BLaER1 treated with 17β-estradiol and CSF1 and Interleukin-3, amounts not matched to agents 10 nM and 100 nM (cell line): ENCODE measurements around the gene ARMC9.
"Not testable (repeated sequence)": the region's sequence is repeated elsewhere in the genome, so short reads cannot be mapped to it uniquely, and the experiment has no call there.

ENCODE experiments used
- H3K27ac ChIP-seq, 11 experiments: shearing (Covaris generic); formaldehyde crosslinking; 2 replicates each; pipeline ENCODE4 v1.8.1; 2022
- H3K27me3 ChIP-seq, 11 experiments: shearing (Covaris generic); formaldehyde crosslinking; 2 replicates each; pipeline ENCODE4 v1.8.1; 2022
- H3K36me3 ChIP-seq, 11 experiments: shearing (Covaris generic); formaldehyde crosslinking; 2 replicates each; pipeline ENCODE4 v1.8.1; 2022
- H3K4me1 ChIP-seq, 10 experiments: shearing (Covaris generic); formaldehyde crosslinking; 2 replicates each; pipeline ENCODE4 v1.8.1; 2022
- H3K4me2 ChIP-seq, 11 experiments: shearing (Covaris generic); formaldehyde crosslinking; 2 replicates each; pipeline ENCODE4 v1.8.1; 2022
- H3K4me3 ChIP-seq, 10 experiments: shearing (Covaris generic); formaldehyde crosslinking; 2 replicates each; pipeline ENCODE4 v1.8.1; 2022
- H3K9ac ChIP-seq, 11 experiments: shearing (Covaris generic); formaldehyde crosslinking; 2 replicates each; pipeline ENCODE4 v1.8.1; 2022
- H3K9me3 ChIP-seq, 11 experiments: shearing (Covaris generic); formaldehyde crosslinking; replicated peaks in 1 of 11; 2 replicates each; pipeline ENCODE4 v1.8.1; 2022
- H4K20me1 ChIP-seq, 11 experiments: shearing (Covaris generic); formaldehyde crosslinking; 2 replicates each; pipeline ENCODE4 v1.8.1; 2022
- Cebpa-rat ChIP-seq, 11 experiments: shearing (Covaris generic); IDR thresholded peaks; 2 replicates each; pipeline ENCODE4 v1.8.1; 2022

ARMC9 gene

GRCh38 chr2:231342061-231342711, 143.8 kb downstream of the ARMC9 start:
- Histone ChIP-seq H3K27ac (peak overlapping the region in 2 of 11 experiments; percentile 69 to 77; a peak in 4 of 22 replicates), H3K4me2 (peak overlapping the region in 3 of 11 experiments; percentile 36 to 71 (median 71); a peak in 6 of 22 replicates)
- TF ChIP-seq Cebpa-rat (IDR thresholded peaks at IDR 0.05) = no peak

GRCh38 chr2:231343006-231343710, 144.7 kb downstream of the ARMC9 start:
- Histone ChIP-seq H3K4me3 (no peak overlapping the region), H3K9me3 (0 out of 22 replicates have a peak, but pooled peaks cover 0 to 3% (median 0%) of the 10 kb centered on the region in 11 experiments), H3K27ac (peak overlapping the region in 2 of 11 experiments; percentile 69 to 77; a peak in 3 of 22 replicates), H3K4me1 (peaks cover 17 to 71% (median 24%) of the 10 kb centered on the region in 10 experiments), H3K36me3 (no peaks in the 10 kb centered on the region), H3K4me2 (peak overlapping the region in 3 of 11 experiments; percentile 36 to 71 (median 71); a peak in 5 of 22 replicates), H3K27me3 (no peaks in the 10 kb centered on the region), H3K9ac (peak overlapping the region in 2 of 11 experiments; percentile 9 to 56; a peak in 2 of 22 replicates), H4K20me1 (no peaks in the 10 kb centered on the region)
- no peak for TF ChIP-seq Cebpa-rat (IDR thresholded peaks at IDR 0.05)

More at GRCh38 chr2:231342061-231342711, 143.8 kb downstream of the ARMC9 start:
- H3K36me3 ChIP-seq = no peaks in the 10 kb centered on the region
- H3K4me1 ChIP-seq = peaks cover 17 to 61% (median 24%) of the 10 kb centered on the region in 10 experiments
- H3K9ac ChIP-seq = peak overlapping the region in 2 of 11 experiments; percentile 9 to 68; a peak in 2 of 22 replicates
- 0 out of 22 replicates have a peak, but pooled peaks cover 0 to 3% (median 0%) of the 10 kb centered on the region in 11 experiments for H3K9me3 ChIP-seq
- H4K20me1 ChIP-seq = no peaks in the 10 kb centered on the region
- no peaks in the 10 kb centered on the region for H3K27me3 ChIP-seq
- no peak overlapping the region for H3K4me3 ChIP-seq

GRCh38 chr2:231343988-231344387, 145.6 kb downstream of the ARMC9 start:
- Histone ChIP-seq H3K4me2 (peak overlapping the region in 1 of 11 experiments; percentile 84; a peak in 1 of 22 replicates), H3K4me1 (peaks cover 17 to 79% (median 26%) of the 10 kb centered on the region in 10 experiments), H3K9me3 (0 out of 22 replicates have a peak, but pooled peaks cover 0 to 3% (median 0%) of the 10 kb centered on the region in 11 experiments), H3K4me3 (no peak overlapping the region), H3K27ac (no peak overlapping the region), H4K20me1 (no peaks in the 10 kb centered on the region), H3K36me3 (no peaks in the 10 kb centered on the region), H3K27me3 (no peaks in the 10 kb centered on the region), H3K9ac (no peak overlapping the region)
- no peak for TF ChIP-seq Cebpa-rat (IDR thresholded peaks at IDR 0.05)

GRCh38 chr2:231344851-231345250, 146.4 kb downstream of the ARMC9 start:
- peaks cover 17 to 87% (median 26%) of the 10 kb centered on the region in 10 experiments for H3K4me1 ChIP-seq
- H3K27ac ChIP-seq = no peak overlapping the region; a peak in 1 of 22 replicates
- TF ChIP-seq Cebpa-rat (IDR thresholded peaks at IDR 0.05) = no peak
- H3K36me3 ChIP-seq = no peaks in the 10 kb centered on the region
- 0 out of 22 replicates have a peak, but pooled peaks cover 0 to 3% (median 0%) of the 10 kb centered on the region in 11 experiments for H3K9me3 ChIP-seq
- H3K4me3 ChIP-seq = no peak overlapping the region; a peak in 2 of 20 replicates
- H3K4me2 ChIP-seq = peak overlapping the region; percentile 49 to 85 (median 74)
- peak overlapping the region in 1 of 11 experiments; percentile 16; a peak in 1 of 22 replicates for H3K9ac ChIP-seq
- no peaks in the 10 kb centered on the region for H4K20me1 ChIP-seq
- no peaks in the 10 kb centered on the region for H3K27me3 ChIP-seq

- TF ChIP-seq Cebpa-rat (IDR thresholded peaks at IDR 0.05) = no peak
Measured at GRCh38 chr2:231347081-231347480, 148.7 kb downstream of the ARMC9 start.

GRCh38 chr2:231347638-231348037, 149.2 kb downstream of the ARMC9 start:
- TF ChIP-seq Cebpa-rat (IDR thresholded peaks at IDR 0.05) = no peak
- peak overlapping the region in 2 of 11 experiments; percentile 62 to 63; a peak in 1 of 22 replicates for H3K4me2 ChIP-seq
- H3K27ac ChIP-seq = no peak overlapping the region

More at GRCh38 chr2:231347081-231347480, 148.7 kb downstream of the ARMC9 start:
- H3K27ac ChIP-seq = no peak overlapping the region
- H3K4me3 ChIP-seq = no peak overlapping the region
- H3K36me3 ChIP-seq = no peaks in the 10 kb centered on the region
- no peaks in the 10 kb centered on the region for H4K20me1 ChIP-seq
- H3K9ac ChIP-seq = no peak overlapping the region
- H3K4me2 ChIP-seq = peak overlapping the region in 1 of 11 experiments; percentile 37; a peak in 1 of 22 replicates
- H3K27me3 ChIP-seq = no peaks in the 10 kb centered on the region
- H3K4me1 ChIP-seq = peaks cover 17 to 74% (median 26%) of the 10 kb centered on the region in 10 experiments
- 0 out of 22 replicates have a peak, but pooled peaks cover 0 to 3% (median 0%) of the 10 kb centered on the region in 11 experiments for H3K9me3 ChIP-seq

GRCh38 chr2:231348173-231348572, 149.7 kb downstream of the ARMC9 start:
- no peaks in the 10 kb centered on the region for H3K27me3 ChIP-seq
- no peaks in the 10 kb centered on the region for H3K36me3 ChIP-seq
- no peak overlapping the region for H3K27ac ChIP-seq
- peaks cover 14 to 63% (median 25%) of the 10 kb centered on the region in 10 experiments for H3K4me1 ChIP-seq
- peak overlapping the region in 2 of 11 experiments; percentile 62 to 63; a peak in 4 of 22 replicates for H3K4me2 ChIP-seq
- H3K4me3 ChIP-seq = no peak overlapping the region
- H3K9me3 ChIP-seq = 0 out of 22 replicates have a peak, but pooled peaks cover 0 to 3% (median 0%) of the 10 kb centered on the region in 11 experiments
- TF ChIP-seq Cebpa-rat (IDR thresholded peaks at IDR 0.05) = no peak
- H4K20me1 ChIP-seq = no peaks in the 10 kb centered on the region
- H3K9ac ChIP-seq = no peak overlapping the region

More at GRCh38 chr2:231347638-231348037, 149.2 kb downstream of the ARMC9 start:
- Histone ChIP-seq H4K20me1 (no peaks in the 10 kb centered on the region), H3K9me3 (0 out of 22 replicates have a peak, but pooled peaks cover 0 to 3% (median 0%) of the 10 kb centered on the region in 11 experiments), H3K4me3 (no peak overlapping the region), H3K36me3 (no peaks in the 10 kb centered on the region), H3K4me1 (peaks cover 17 to 69% (median 26%) of the 10 kb centered on the region in 10 experiments), H3K27me3 (no peaks in the 10 kb centered on the region), H3K9ac (no peak overlapping the region)

GRCh38 chr2:231348704-231349373, 150.4 kb downstream of the ARMC9 start:
- Histone ChIP-seq H3K9me3 (0 out of 22 replicates have a peak, but pooled peaks cover 0 to 3% (median 0%) of the 10 kb centered on the region in 11 experiments), H3K27ac (no peak overlapping the region), H3K27me3 (no peaks in the 10 kb centered on the region), H3K4me1 (peaks cover 14 to 57% (median 24%) of the 10 kb centered on the region in 10 experiments), H3K9ac (no peak overlapping the region), H3K4me2 (peak overlapping the region in 6 of 11 experiments; percentile 0 to 63 (median 30); a peak in 6 of 22 replicates), H3K4me3 (no peak overlapping the region), H4K20me1 (no peaks in the 10 kb centered on the region), H3K36me3 (no peaks in the 10 kb centered on the region)
- TF ChIP-seq Cebpa-rat (IDR thresholded peaks at IDR 0.05) = no peak

GRCh38 chr2:231349374-231349735, 150.9 kb downstream of the ARMC9 start:
- H3K27ac ChIP-seq, H3K36me3 ChIP-seq: not testable (repeated sequence)

More at GRCh38 chr2:231349374-231349735, 150.9 kb downstream of the ARMC9 start:
- Histone ChIP-seq H3K4me2 (peak overlapping the region in 3 of 11 experiments; percentile 0 to 63 (median 62); a peak in 4 of 22 replicates), H3K4me1 (peaks cover 14 to 52% (median 23%) of the 10 kb centered on the region in 10 experiments)
- H3K4me3 ChIP-seq, H3K9me3 ChIP-seq, H3K9ac ChIP-seq, H3K27me3 ChIP-seq, H4K20me1 ChIP-seq: not testable (repeated sequence)
